Liver (tissue), 9 donors: Measurements from ENCODE around the gene KLHL40. TPM values are rescaled to one million over a fixed set of nuclear protein-coding genes. Genes with fewer than 3 reads are reported as not detected.
A peak's percentile ranks its signal among the peaks of the same experiment; 100 is the strongest.

Experiments used
- DNase-seq: peaks from one replicate; pipeline ENCODE4 v3.0.0-alpha.2; 2017; ENCODE audit warnings: low spot score
- H3K27ac ChIP-seq, 2 donors: one replicate each; pipeline ENCODE4 v1.7.0; 2013; ENCODE audit warnings: inconsistent platforms in 2 of 2, low read length in 2 of 2, control low read depth in 1 of 2, low read depth in 1 of 2, mild to moderate bottlenecking in 1 of 2
- H3K27me3 ChIP-seq, 4 donors: one replicate each; pipeline versions ENCODE4 v1.6.1 to v1.7.0; 2013; ENCODE audit warnings: low read length in 3 of 4, inconsistent platforms in 1 of 4, mild to moderate bottlenecking in 1 of 4, moderate library complexity in 1 of 4; ENCODE audit not compliant: control insufficient read depth in 4 of 4, insufficient read depth in 4 of 4
- H3K36me3 ChIP-seq, 4 donors: one replicate each; pipeline versions ENCODE4 v1.6.1 to v1.7.0; 2013; ENCODE audit warnings: low read length in 3 of 4, mild to moderate bottlenecking in 3 of 4, low read depth in 1 of 4, moderate library complexity in 1 of 4; ENCODE audit not compliant: control insufficient read depth in 4 of 4, insufficient read depth in 3 of 4
- H3K4me1 ChIP-seq, 4 donors: one replicate each; pipeline versions ENCODE4 v1.6.1 to v1.7.0; 2013; ENCODE audit warnings: low read length in 3 of 4, mild to moderate bottlenecking in 3 of 4, moderate library complexity in 1 of 4; ENCODE audit not compliant: control insufficient read depth in 4 of 4, insufficient read depth in 4 of 4
- H3K4me3 ChIP-seq, 3 donors: one replicate each; pipeline versions ENCODE4 v1.6.1 to v1.7.0; 2013; ENCODE audit warnings: low read length in 3 of 3, control low read depth in 1 of 3, low read depth in 1 of 3, mild to moderate bottlenecking in 1 of 3
- H3K9ac ChIP-seq, 2 donors: one replicate each; pipeline ENCODE4 v1.7.0; 2013; ENCODE audit warnings: low read length in 2 of 2, mild to moderate bottlenecking in 2 of 2, moderate library complexity in 2 of 2, control low read depth in 1 of 2, low read depth in 1 of 2
- H3K9me3 ChIP-seq, 4 donors: one replicate each; pipeline versions ENCODE4 v1.6.1 to v1.7.0; 2013; ENCODE audit warnings: low read length in 3 of 4; ENCODE audit not compliant: control insufficient read depth in 4 of 4
- GABPA ChIP-seq, 2 donors: IDR thresholded peaks in 1 of 2; conservative IDR thresholded peaks in 1 of 2; 2 replicates each; pipeline ENCODE4 v1.6.1; 2016; ENCODE audit warnings: antibody characterized with exemption in 2 of 2, mild to moderate bottlenecking in 1 of 2, moderate library complexity in 1 of 2
- JUND ChIP-seq, 2 donors: IDR thresholded peaks; 2 replicates each; pipeline ENCODE4 v1.6.1; 2016; ENCODE audit warnings: antibody characterized with exemption in 2 of 2
- REST ChIP-seq: IDR thresholded peaks from 2 replicates; pipeline ENCODE4 v1.6.1; 2016; ENCODE audit warnings: antibody characterized with exemption, mild to moderate bottlenecking
- TAF1 ChIP-seq: conservative IDR thresholded peaks from 2 replicates; pipeline ENCODE4 v1.6.1; 2016; ENCODE audit warnings: antibody characterized with exemption, mild to moderate bottlenecking
- YY1 ChIP-seq: IDR thresholded peaks from 2 replicates; pipeline ENCODE4 v1.6.1; 2016; ENCODE audit warnings: antibody characterized with exemption, mild to moderate bottlenecking
- WGBS: extraction: QIAGEN DNeasy Blood & Tissue Kit; methylation state at CpG from one replicate; pipeline ENCODE4 v1.1.7; 2013; 5-methylcytosine and 5-hydroxymethylcytosine counted together
- polyA plus RNA-seq, 2 donors: library from polyadenylated mRNA; stranded (reverse) in 1 of 2; unstranded in 1 of 2; fragments of 200-250 nt in 1 of 2; fragments of >200 nt in 1 of 2; fragmentation: Nextera tagmentation in 1 of 2; extraction: Ambion mirVana in 1 of 2; gene quantifications; one replicate each; pipeline versions ENCODE4 v1.2.1 to v1.2.3, GENCODE V29; 2013 to 2015
- total RNA-seq, 2 donors: library from RNA; depleted of rRNA; stranded (reverse); fragments of >200 nt; gene quantifications; one replicate each; pipeline ENCODE4 v1.2.3, GENCODE V29; 2014
- TF ChIP-seq, protein P1 (sequence below): fragments of 150-350 bp; IDR thresholded peaks from 2 replicates; pipeline ENCODE4 v1.5.1; 2017; ENCODE audit warnings: improper control_type of control experiment, low read depth, low read length; ENCODE audit not compliant: missing input control
- donor health status: healthy.
- donor health status: healthy.
- donor health status: healthy.
- donor health status: healthy.
- donor health status: healthy.

The KLHL40 gene
- total and polyA plus RNA-seq, 4 donors: not detected

- no peak for TF ChIP-seq TAF1
- no peak for TF ChIP-seq GABPA (IDR thresholded peaks at IDR 0.05 in 1 of 2, conservative IDR thresholded peaks at IDR 0.05 in 1 of 2)
Measured at GRCh38 chr3:42699511-42699971, 14.2 kb downstream of the KLHL40 start (continued).

GRCh38 chr3:42700366-42701288 is 15.3 kb downstream of the KLHL40 start:
- 69% methylated on average over 15 of the region's 15 CpGs for WGBS
- TF ChIP-seq YY1 (no peak), TAF1 (no peak), JUND (IDR thresholded peaks at IDR 0.05) (no peak)
- Histone ChIP-seq H3K9me3 (no peaks in the 10 kb centered on the region), H3K27me3 (no peaks in the 10 kb centered on the region), H3K9ac (no peak overlapping the region), H3K4me1 (no peaks in the 10 kb centered on the region), H3K4me3 (no peak overlapping the region), H3K27ac (no peak overlapping the region), H3K36me3 (no peaks in the 10 kb centered on the region)
- DNase-seq: no peak

DNA sequence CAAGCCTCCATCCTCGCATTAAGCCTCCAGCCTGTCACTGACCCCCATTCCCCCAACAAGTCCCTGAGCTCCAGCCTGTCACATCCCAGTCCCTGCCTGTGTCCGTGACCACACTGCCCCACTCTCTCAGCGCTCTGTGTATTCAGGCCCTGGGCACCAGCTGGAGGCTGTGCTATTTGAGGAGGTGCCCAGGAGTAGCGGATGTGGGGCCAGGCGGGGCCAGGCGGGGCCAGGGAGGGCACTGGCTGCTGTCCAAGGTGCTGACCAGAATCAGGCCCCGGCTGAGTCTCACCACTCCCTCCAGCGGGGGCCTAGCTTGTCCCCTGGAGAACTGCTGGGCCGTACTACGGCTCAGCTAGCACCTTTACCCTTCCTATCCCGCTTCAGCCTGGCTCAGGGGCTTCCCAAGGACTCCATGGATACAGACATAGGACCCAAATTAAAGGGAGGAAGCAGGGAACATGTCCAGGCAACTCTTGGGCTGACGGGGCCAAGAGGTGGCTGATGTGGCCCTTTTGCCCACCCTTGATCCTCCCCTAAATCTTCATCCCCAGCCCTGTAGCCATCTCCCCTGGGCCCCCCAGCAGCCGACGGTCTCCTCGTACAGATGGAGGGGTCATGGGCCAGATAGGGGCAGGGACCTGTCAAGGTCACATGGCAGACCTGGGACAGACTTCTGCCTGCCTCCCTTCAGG is 16.2 kb downstream of the KLHL40 start:
- Histone ChIP-seq H3K27ac (no peak overlapping the region), H3K36me3 (no peaks in the 10 kb centered on the region), H3K4me1 (no peaks in the 10 kb centered on the region), H3K9me3 (no peaks in the 10 kb centered on the region), H3K9ac (no peak overlapping the region), H3K4me3 (no peak overlapping the region), H3K27me3 (no peaks in the 10 kb centered on the region)
- 46% methylated on average over 15 of the region's 15 CpGs for WGBS
- DNase-seq: peak; percentile 65
- TF ChIP-seq, protein P1, sequence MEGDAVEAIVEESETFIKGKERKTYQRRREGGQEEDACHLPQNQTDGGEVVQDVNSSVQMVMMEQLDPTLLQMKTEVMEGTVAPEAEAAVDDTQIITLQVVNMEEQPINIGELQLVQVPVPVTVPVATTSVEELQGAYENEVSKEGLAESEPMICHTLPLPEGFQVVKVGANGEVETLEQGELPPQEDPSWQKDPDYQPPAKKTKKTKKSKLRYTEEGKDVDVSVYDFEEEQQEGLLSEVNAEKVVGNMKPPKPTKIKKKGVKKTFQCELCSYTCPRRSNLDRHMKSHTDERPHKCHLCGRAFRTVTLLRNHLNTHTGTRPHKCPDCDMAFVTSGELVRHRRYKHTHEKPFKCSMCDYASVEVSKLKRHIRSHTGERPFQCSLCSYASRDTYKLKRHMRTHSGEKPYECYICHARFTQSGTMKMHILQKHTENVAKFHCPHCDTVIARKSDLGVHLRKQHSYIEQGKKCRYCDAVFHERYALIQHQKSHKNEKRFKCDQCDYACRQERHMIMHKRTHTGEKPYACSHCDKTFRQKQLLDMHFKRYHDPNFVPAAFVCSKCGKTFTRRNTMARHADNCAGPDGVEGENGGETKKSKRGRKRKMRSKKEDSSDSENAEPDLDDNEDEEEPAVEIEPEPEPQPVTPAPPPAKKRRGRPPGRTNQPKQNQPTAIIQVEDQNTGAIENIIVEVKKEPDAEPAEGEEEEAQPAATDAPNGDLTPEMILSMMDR: no peak
- peak; percentile 98 for TF ChIP-seq REST
